ENCODE measurements around the gene HEPH.
"Not testable (repeated sequence)": the region's sequence is repeated elsewhere in the genome, so short reads cannot be mapped to it uniquely, and the experiment has no call there.

The HEPH gene

GRCh38 chrX:66163849-66164411, at the start of gene HEPH:
Gene HEPH, plus strand, starts transcription at chrX:66164247. Its CDS starts 6,324 bp downstream, at chrX:66170571.
- no peak for DNase-seq

- not testable (repeated sequence) for DNase-seq
These were observed 45.3 kb upstream of the HEPH start for GRCh38 chrX:66118722-66119121.

- not testable (repeated sequence) for DNase-seq
These were observed 42.7 kb upstream of the HEPH start for GRCh38 chrX:66121354-66121753.

- no peak for DNase-seq
These were observed 37.4 kb upstream of the HEPH start for GRCh38 chrX:66126662-66127061.

- no peak for DNase-seq
These were observed 33.6 kb upstream of the HEPH start for GRCh38 chrX:66130469-66130868.

- DNase-seq, result not testable (repeated sequence)
These were observed 28.8 kb upstream of the HEPH start for GRCh38 chrX:66135284-66135683.

- no peak for DNase-seq
These were observed 21.7 kb upstream of the HEPH start for GRCh38 chrX:66142351-66142750.

GRCh38 chrX:66144258-66144657, 19.8 kb upstream of the HEPH start:
- DNase-seq, result no peak

GRCh38 chrX:66149519-66149918, 14.5 kb upstream of the HEPH start:
- DNase-seq, result no peak

- no peak for DNase-seq
These were observed 13.9 kb upstream of the HEPH start for GRCh38 chrX:66150163-66150562.

- DNase-seq, result no peak
These were observed 1.7 kb upstream of the HEPH start for GRCh38 chrX:66162331-66162822.

GRCh38 chrX:66163447-66163846, 600 bp upstream of the HEPH start:
- DNase-seq, result no peak

GRCh38 chrX:66164470-66164869, 423 bp downstream of the HEPH start:
- no peak for DNase-seq

GRCh38 chrX:66164931-66165330, 884 bp downstream of the HEPH start:
- no peak for DNase-seq

- no peak for DNase-seq
These were observed 2.6 kb downstream of the HEPH start for GRCh38 chrX:66166671-66167070.

GRCh38 chrX:66167431-66167830, 3.4 kb downstream of the HEPH start:
- DNase-seq, result no peak

- no peak for DNase-seq
These were observed 12.1 kb downstream of the HEPH start for GRCh38 chrX:66176134-66176533.

- DNase-seq, result no peak
These were observed 27.5 kb downstream of the HEPH start for GRCh38 chrX:66191563-66191962.

GRCh38 chrX:66193821-66194220, 29.8 kb downstream of the HEPH start:
- DNase-seq, result no peak

- peak; percentile 2 for DNase-seq
These were observed 36.1 kb downstream of the HEPH start for GRCh38 chrX:66200050-66200664.

- no peak for DNase-seq
These were observed 37.1 kb downstream of the HEPH start for GRCh38 chrX:66200855-66201795.

GRCh38 chrX:66203114-66203513, 39.1 kb downstream of the HEPH start:
- DNase-seq, result no peak

- no peak for DNase-seq
These were observed 57.8 kb downstream of the HEPH start for GRCh38 chrX:66221856-66222255.

- no peak for DNase-seq
These were observed 68.2 kb downstream of the HEPH start for GRCh38 chrX:66232296-66232695.
